Right kidney (tissue), 1 donor: ENCODE results near the gene AGO4.
A peak's percentile ranks its signal among the peaks of the same experiment; 100 is the strongest.
"Not testable (repeated sequence)": the region's sequence is repeated elsewhere in the genome, so short reads cannot be mapped to it uniquely, and the experiment has no call there.

ENCODE experiments used
- DNase-seq: peaks from one replicate; pipeline ENCODE4 v3.0.0-alpha.2; 2016

Gene AGO4

DNA sequence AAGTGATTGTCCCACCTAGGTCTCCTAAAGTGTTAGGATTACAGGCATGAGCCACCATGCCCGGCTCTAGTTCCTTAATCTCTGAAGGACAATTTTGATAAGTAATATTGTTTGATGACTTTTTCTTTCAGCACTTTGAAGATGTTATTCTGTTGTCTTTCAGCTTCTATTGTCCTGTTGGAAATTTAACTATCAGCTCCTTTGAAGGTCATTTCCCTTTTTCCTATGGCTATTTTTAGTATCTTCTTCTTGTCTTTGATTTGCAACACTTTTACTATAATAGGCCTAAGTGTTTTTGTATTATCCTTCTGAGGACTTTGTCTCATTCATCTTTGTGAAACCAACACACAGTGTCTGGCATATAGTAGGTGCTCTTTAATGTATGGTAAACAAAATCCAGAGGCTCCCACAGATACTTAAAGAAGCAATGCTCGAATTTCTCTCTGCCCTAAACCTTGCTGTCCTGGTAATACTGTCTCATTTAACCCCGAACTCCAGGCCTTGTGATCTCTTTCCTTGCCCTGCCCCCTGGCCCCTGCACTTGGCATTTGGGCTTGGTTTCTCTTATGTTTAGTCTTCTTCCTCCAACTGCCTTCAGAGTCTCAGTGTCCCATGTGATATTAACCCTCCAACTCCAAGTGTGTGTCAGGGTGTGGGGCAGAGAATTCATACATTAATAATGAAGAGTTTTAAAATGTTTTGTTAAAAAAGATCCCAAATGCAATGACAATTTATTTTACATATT, 56.2 kb downstream of the AGO4 start:
- no peak for DNase-seq

DNA sequence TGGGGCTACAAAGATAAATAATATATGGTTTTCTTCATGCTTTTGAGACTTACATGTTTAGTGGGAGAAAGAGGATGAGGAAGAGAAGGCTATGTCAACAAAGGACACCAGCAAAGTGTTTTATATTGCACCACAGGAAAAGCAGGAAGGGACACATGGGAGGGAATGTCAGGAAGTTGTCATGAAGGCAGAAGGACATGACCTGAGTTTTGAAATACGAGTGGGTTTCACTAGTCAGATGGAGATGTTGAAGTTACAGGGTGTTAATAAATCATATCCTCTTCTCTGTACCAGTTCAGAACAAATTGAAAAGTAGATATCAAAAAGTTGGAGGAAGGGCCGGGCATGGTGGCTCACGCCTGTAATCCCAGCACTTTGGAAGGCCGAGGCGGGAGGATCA, 57.0 kb downstream of the AGO4 start:
- no peak for DNase-seq

- no peak for DNase-seq
Observed at GRCh38 chr1:35866991-35867390, 59.2 kb downstream of the AGO4 start.

DNA sequence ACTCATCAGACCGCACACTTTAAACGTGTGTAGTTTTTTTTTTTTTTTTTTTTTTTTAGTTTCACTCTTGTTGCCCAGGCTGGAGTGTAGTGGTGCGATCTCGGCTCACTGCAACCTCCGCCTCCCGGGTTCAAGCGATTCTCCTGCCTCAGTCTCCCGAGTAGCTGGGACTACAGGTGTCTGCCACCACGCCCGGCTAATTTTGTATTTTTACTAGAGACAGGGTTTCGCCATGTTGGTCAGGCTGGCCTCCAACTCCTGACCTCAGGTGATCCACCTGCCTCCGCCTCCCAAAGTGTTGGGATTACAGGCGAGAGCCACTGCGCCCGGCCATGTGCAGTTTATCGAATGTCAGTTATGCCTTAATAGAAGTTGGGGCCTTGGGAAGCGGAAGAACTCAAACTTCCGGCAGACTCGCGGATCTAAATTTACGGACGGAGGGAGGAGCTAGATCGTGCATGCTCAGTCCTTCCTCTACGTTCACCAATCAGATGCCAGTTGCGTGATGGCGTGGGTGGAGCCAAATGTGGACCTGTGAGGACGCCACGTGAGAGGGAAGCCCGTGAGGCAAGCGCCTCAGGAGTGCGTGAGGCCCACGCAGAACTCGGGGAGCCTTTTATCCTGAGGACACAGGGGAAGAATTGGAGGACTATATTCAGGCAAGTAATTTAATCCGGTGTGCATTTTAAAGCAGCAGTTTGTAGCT, 61.6 kb downstream of the AGO4 start:
- DNase-seq: not testable (repeated sequence)

GRCh38 chr1:35870651-35871309, 63.0 kb downstream of the AGO4 start:
- no peak for DNase-seq

DNA sequence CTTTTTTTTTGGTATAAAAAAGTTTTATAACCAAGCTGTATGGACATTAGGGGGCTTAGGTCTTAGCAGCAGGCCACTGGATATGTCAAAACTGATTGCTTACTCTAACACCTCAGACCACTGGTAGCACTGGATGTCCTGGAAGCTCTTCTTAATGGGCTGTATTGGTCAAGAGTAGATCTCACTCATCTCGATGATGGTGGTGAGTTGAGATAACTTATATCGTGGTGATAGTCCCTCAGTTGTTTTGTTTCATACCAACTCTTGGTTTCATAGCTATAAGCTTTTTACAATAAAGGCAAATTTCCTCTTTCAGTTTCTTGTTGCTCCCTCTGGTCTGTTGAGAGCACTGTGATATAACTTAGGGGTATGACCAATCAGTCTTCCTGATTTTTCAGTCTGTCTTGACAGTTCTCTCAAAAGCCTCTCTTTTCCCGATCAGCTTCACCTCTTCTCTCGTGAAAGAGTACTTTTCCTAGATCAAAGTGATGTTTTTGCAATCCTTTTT, 65.5 kb downstream of the AGO4 start:
- no peak for DNase-seq

- DNase-seq: not testable (repeated sequence)
Observed at GRCh38 chr1:35874115-35874514, 66.3 kb downstream of the AGO4 start.

DNA sequence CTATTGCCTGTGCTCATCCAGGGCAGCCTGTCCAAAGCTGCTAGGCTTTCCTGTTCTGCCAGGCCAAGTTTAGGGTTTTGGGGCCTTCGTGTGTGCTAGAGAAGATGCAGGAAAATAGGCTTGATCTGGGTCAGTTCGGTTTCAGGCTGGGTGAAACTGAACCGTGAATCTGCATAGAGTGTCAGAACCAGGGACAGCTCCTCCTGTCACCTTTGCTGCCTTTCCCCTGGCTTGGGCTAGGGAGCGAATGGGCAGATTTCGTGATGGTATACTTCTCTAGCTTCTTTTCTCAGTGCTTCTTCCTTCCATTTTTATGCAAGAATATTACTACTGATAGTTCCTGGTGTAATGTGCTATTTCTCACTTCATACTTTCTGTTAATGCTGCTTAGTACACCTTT, 69.2 kb downstream of the AGO4 start:
- no peak for DNase-seq

DNA sequence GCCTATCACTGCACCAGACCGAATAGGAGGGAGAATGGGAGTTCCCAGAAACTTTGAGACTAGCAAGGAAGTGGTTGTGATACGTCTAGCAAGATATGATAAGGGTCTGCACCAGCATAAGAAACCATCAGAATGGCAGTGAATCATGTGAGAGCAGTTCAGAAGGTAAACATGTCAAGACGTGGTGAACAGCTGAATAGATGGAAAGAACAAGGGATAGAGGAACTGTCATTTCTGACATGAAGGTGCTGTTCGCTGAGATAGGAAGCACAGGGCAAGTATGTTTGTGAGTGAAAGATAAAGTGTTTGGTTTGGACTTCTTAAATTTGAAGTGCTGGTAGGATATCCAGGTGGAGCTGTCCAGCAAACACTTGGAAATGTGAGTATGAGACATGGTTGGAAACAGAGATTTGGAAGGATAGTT, 74.0 kb downstream of the AGO4 start:
- no peak for DNase-seq

DNA sequence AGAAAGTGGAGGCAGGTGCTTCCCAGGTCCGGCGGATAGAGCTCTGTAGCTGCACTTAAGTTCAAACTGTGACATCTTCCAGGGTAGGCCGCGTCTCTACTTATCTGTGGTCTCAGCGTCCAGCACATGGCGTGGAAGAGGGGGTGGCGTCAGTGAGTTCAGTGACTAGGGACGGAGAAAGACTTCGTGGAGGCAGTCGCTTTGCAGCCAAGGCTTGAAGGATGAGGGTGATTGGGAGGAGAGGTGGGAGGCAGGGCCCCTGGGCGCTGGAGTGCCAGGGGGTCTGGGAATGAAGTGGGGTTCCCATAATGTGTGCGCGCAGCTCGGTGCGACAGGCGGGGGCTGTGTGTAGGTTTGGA, 74.7 kb downstream of the AGO4 start:
- no peak for DNase-seq

GRCh38 chr1:35882945-35883634, 75.3 kb downstream of the AGO4 start, which contains the start of gene AGO1:
Gene AGO1 (plus strand): TSS chr1:35883209. CDS start chr1:35883422, 213 bp downstream.
- peak; percentile 85 for DNase-seq

GRCh38 chr1:35883635-35884101, 75.9 kb downstream of the AGO4 start:
- DNase-seq: peak; percentile 69

GRCh38 chr1:35884934-35885333, 77.1 kb downstream of the AGO4 start:
- no peak for DNase-seq

DNA sequence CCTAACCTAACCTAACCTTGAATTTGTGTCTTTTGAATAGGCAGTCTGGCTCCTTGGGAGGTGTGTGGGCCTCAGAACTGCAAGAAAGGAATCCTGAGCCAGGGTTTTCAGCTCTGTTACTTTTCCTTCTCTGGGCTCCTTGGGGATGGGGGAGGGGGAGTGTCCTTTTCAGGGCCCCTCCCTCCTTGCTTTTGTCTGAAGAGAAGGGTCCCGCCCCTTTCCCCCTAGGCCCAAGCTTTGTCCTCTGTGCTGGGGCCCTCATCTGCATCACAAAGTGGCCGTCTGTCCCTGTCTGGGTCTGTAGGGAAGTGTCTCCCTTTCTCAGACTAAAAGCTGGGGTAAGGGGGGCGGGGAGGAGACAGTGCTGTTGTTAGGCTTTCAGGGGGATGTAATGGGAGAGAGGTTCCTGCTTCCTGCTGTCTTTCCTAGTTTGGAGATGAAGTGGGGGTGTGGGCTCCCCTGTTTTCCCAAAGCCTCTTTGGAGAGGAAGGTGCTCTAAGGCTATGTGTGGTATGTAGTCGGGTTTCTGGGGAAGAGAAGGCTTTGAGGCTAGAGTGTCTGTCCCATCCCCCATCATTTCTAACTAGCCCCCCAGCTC, 78.2 kb downstream of the AGO4 start:
- DNase-seq: no peak

- no peak for DNase-seq
Observed at GRCh38 chr1:35886577-35887431, 79.0 kb downstream of the AGO4 start.

- DNase-seq: no peak
Observed at GRCh38 chr1:35887508-35887907, 79.7 kb downstream of the AGO4 start.

- DNase-seq: no peak
Observed at GRCh38 chr1:35888255-35888654, 80.4 kb downstream of the AGO4 start.

- not testable (repeated sequence) for DNase-seq
Observed at GRCh38 chr1:35888981-35889380, 81.2 kb downstream of the AGO4 start.

GRCh38 chr1:35893051-35893879, 85.4 kb downstream of the AGO4 start:
- DNase-seq: no peak

GRCh38 chr1:35894183-35894582, 86.4 kb downstream of the AGO4 start:
- no peak for DNase-seq
